ENCODE data around the gene GNPAT.

DNA sequence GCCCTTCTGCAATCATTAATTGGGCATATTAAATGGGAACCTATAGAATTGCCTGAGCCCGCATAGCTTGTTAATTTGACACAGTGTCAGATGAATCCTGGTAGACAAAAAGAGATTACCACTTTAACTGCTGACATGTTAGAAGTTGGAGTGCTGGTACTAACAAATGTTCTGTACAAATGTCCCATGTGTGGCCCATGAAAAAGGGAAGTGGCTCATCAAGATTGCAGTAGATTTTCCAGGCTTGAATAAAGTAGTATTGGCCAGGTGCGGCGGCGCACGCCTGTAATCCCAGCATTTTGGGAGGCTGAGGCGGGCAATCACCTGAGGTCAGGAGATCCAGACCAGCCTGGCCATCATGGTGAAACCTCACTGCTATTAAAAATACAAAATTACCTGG, 45.6 kb downstream of the GNPAT start:
- TF ChIP-seq, protein P1, sequence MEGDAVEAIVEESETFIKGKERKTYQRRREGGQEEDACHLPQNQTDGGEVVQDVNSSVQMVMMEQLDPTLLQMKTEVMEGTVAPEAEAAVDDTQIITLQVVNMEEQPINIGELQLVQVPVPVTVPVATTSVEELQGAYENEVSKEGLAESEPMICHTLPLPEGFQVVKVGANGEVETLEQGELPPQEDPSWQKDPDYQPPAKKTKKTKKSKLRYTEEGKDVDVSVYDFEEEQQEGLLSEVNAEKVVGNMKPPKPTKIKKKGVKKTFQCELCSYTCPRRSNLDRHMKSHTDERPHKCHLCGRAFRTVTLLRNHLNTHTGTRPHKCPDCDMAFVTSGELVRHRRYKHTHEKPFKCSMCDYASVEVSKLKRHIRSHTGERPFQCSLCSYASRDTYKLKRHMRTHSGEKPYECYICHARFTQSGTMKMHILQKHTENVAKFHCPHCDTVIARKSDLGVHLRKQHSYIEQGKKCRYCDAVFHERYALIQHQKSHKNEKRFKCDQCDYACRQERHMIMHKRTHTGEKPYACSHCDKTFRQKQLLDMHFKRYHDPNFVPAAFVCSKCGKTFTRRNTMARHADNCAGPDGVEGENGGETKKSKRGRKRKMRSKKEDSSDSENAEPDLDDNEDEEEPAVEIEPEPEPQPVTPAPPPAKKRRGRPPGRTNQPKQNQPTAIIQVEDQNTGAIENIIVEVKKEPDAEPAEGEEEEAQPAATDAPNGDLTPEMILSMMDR (IDR thresholded peaks at IDR 0.05), result no peak
- TF ChIP-seq POLR2AphosphoS5 (IDR thresholded peaks at IDR 0.05) (no peak), POLR2A (IDR thresholded peaks at IDR 0.05) (no peak)

Data from breast epithelium (tissue), 3 donors.